Dermis blood vessel endothelial cell (primary cell): ENCODE measurements around the gene MFF. TPM values are rescaled to one million over a fixed set of nuclear protein-coding genes. Genes with fewer than 3 reads are reported as not detected.

Experiments used
- DNase-seq: peaks from one replicate; pipeline ENCODE4 v3.0.0; 2010
- total RNA-seq: library from RNA; depleted of rRNA; stranded (reverse); fragments of >200 nt; gene quantifications from 2 replicates; pipeline ENCODE4 v1.2.3, GENCODE V29; 2014

The MFF gene, protein sequence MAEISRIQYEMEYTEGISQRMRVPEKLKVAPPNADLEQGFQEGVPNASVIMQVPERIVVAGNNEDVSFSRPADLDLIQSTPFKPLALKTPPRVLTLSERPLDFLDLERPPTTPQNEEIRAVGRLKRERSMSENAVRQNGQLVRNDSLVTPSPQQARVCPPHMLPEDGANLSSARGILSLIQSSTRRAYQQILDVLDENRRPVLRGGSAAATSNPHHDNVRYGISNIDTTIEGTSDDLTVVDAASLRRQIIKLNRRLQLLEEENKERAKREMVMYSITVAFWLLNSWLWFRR
- 54.8 and 64.2 TPM in 2 replicates for total RNA-seq

DNA sequence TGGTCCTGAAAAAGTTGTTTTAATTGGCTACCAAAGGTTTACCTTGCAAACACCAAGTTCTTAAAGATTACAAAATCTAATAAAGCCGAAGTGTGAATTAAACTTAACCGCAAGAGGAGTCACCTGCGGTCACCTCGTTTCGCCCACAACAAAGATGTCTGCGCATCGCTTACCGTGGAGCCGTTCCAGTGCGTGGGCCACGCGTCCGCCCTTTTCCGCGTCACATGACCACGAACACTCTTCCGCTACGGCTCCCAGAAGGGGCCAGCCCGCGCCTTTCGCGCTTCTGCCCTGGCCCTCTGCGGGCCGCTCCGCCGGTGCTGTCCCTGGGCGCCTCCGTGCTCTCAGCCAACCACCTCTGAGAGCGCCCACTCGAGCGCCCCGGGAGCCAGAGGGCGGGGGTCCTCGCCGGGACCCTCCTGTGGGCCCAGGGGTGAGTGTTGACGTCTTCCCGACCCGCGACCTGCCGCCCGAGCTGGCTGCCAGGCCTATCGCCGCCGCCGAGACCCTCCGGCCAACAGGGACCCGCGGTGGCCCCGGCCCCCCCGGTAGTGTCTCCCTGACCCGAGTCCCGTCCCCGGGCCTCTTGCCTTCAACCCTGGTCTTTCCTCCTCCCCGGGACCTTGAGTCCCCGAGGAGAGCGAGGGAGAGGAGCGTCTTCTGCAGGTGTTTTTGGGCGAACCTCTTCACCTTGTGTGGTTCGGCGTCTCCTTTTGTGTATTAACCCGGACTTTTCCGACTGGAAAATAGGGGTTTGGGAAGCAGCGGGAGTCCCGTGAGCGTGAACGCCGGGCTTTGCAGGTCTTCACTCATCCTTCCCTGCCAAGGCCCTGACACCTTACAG, at the start of gene MFF:
MFF (plus strand) TSS at position 257 of the 844 bp plus-strand sequence. CDS start 5,415 bp downstream, outside the sequence.
- peak; percentile 96 for DNase-seq

DNA sequence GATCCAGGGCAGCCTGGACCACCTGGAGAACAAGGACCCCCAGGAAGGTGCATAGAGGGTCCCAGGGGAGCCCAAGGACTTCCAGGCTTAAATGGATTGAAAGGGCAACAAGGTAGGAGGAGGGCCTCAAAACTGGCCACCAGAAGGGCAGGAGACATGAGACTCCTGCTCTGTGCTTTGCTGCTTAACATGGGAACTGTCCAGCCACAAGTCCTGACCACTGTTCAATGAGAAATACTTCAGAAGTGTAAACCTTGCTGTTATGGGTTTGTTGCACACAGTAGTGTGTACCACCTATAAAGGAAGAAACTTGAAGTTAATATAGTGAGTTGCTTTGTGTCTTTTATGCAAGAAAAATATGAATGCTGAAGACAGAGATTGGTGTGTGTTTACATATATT, 44.2 kb upstream of the MFF start:
- no peak for DNase-seq

DNA sequence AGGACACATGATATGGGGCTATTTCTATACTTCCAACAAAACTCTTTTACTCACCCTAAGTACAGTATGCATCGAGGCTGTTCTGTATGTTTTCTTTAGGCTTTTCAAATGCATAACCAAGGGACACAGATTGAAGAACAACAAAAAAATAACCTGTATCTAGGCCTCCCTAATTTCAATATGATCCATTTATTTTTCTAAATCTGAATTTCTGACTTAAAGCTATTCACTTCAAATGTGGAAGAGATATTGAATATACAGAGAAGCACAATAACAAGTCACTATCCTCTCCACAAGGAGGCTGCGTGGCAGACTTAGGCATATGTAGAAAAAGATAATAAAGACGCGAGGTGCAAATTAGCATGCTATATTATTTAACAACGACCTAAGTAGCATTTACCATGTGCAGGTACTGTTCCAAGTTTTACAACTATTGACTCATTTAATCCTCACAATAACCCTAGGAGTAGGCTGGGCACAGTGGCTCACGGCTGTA, 39.3 kb upstream of the MFF start:
- no peak for DNase-seq

DNA sequence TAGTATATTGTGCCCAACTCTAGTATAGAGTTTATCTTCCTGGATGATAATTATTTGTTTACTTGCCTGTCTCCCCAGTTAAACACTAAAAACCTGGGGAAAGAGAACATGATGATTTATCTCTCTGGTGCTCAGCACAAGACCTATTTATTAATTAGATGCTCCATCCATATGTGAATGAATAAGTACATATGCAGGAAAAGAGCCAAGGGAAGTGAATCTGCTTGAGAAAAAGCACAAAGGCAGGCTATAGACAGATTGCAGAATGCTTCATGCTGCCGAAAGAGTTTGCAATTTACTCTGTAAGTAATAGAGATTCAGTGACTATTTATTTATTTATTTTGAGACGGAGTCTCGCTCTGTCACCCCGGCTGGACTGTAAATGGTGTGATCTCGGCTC, 37.3 kb upstream of the MFF start:
- no peak for DNase-seq

DNA sequence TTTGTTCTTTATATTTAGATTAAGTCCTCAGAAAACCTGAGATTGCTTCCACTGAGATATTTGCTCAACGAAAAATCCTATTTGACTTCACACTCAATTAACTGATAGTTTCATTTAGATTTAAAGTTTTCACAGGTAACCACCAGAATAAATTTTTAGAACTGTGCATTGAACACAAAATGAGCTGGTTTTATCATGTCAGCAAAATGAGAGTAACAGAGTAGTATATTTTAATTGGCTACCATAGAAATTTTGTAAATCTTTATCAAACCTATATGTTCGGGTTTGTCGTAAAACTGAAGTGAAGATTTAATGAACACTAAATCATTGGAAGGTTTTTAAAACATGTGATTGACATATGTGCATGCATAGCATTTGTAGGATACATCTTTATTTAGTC, 32.7 kb upstream of the MFF start:
- no peak for DNase-seq

DNA sequence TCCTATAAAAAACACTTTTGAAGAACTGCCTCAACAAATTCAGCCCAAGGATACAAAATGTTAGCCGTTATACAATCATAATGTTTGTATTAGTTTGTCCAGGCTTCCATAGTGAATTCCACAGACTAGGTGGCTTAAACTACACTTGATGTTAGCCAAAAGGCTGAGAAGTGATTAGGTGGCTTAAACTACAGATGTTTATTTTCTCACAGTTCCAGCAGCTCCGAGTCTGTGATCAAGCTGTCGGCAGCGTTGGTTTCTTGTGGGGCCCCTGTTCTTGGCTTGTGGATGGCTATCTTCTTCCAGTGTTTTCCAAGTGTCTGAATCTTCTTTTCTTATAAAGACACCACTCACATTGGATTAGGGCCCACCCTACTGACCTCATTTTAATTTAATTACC, 31.5 kb upstream of the MFF start:
- DNase-seq = no peak

DNA sequence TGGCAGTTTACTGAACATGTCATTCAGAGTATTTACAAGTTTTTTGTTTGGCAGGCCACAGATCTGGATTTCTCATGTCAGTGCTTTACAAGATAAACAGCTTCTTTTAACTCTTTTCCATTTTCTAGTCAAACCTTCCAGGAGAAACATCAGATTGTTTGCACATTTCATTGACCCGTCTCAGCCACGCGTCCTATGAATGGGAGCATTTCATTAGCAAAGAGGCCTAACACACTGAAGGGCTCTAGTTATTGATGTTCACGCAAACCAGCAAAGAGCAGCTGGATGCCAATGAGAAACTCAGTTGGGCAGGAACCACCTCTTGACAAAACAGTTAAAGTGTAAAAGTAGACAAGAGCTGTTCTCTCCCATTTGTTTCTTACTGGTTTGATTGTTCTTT, 29.2 kb upstream of the MFF start:
- no peak for DNase-seq

DNA sequence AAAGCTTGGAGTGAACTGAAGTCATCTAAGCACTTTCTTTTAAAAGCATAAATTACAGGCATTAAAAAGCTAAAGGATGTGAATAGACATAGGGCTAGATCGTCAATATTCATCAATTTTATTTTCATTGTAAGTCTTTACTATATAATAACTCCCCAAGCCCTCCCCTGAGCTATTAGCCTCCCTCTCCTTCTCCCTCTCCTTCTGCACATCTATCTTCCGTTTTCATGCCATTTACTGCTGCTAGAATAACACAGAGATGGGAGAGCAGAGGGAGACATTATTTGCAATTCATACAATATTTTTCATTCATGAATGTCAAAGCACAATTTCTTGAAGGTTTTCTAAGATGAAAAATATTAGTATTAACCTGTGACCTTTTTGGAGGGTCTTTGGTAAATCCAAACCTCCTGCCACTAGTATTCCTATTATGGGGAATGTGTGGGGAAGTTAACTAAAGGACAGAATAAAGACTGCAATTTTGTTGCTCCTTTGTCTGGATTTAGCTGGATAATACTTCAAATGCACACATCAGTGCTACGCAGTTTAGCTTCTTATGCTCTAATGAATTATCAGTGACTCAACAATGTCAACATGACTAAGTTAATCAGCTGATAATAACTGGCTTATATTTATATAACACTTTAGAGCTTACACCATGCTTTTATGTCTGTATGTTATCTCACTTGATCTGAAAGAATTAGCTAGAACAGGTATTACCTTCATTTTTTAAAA, 28.2 kb upstream of the MFF start:
- no peak for DNase-seq

DNA sequence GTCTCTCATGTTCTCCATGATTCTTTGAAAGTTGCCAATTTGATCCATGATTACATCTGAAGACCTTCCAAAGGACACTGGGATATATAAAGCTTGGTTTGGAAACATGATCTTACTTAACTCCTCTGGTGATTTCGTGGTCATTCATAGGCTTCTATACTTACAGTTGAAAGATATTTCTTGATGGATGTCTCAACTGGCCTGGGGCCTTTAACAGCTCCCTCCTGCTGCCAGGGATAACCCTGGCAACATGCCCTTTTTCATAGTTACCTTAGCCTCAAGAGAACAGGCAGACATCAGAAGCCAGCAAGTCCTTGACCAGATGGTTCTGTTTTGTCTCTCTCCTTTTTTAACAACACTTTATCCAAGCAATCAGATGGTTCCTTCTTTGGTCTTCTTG, 23.5 kb upstream of the MFF start:
- DNase-seq = no peak

DNA sequence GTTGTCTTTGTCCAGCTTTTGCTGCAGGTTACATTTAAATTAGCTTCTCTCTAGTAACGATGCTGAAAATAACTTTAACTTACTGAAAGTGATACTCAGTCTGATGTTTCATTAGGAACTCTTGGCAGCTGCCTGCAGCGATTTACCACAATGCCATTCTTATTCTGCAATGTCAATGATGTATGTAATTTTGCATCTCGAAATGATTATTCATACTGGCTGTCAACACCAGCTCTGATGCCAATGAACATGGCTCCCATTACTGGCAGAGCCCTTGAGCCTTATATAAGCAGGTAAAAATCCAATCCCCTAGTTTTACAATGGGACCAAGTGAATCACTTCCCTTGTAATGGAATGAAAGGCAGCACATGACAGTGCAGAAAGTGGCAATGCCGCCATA, 16.3 kb upstream of the MFF start:
- DNase-seq = no peak

DNA sequence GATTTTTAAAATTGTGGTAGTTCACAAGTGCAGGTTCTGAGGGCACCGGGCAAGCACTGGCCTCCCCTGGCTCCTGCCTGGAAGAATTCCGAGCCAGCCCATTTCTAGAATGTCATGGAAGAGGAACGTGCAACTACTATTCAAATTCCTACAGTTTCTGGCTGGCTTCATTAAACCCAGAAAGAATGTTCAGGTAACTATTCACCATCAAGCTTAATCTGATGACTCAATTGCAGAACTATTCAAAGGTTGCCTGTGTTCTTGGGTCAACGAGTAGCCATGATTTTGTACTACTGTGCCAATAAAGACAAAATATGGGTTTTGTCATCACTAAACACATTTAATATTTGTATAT, 14.3 kb upstream of the MFF start:
- no peak for DNase-seq

DNA sequence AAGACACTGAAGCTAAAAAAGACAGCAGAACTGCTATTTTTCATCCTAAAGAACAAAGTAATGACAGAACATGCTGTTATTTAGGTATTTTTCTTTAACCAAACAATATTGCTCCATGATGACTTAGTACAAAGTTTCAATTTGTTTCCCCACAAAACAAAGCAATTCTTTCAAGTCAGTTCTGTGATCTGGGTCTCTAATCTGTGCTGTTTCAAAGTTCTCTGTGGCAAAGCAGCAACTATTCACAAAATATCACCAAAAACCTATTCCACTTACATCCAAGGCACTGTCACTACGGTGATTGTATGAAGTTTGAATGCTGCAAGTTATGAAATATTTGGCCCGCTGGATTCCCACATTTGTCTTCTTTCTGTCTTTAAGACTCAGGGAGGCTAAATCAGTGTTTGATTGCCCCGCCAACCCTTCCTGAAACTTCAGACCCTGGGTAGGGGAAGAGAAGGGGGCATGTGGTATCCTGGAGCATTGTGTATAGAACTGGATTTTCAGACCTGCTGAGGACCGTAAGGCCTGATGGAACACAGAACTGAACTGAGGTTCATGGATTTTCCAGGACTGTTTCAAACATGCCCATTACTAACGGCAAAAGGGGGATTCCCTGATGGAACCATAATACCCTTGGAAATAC, 13.1 kb upstream of the MFF start:
- DNase-seq = no peak

DNA sequence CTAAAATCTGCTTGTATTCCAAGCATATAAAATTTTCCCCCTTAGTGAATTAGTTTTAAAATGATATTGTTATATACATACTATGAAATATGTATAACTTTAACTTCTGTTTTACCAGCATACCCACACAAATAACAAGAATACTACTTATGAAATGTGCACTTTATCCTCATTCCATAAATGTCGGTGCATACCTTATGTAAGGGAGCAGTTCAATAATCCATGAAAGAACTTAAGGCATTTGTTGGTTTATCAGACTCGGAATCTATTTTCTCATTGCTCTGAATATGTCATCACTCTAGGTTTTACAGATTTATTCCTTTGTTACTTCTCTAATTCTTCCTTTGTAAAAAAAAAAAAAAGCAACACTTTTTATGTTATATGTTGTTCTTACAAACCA, 12.5 kb upstream of the MFF start:
- DNase-seq = no peak

DNA sequence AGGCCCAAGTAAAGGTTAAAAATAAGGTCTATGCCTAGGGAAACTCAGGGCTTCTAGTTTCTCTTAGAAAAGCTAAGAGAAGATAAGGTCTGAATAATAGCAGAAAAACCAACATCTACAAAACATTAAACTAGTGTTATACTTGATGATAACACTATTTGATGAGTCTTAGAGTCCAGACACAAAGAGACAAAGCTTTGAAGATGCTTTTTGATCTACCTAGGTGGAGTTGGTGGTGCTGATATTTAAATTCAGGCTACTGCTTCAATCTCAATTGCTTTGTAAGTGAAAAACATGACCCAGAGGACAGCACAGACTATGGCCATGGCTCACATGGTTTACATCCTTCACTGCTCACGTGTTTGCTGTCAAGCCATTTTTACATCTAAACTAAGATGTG, 11.7 kb upstream of the MFF start:
- DNase-seq = no peak

DNA sequence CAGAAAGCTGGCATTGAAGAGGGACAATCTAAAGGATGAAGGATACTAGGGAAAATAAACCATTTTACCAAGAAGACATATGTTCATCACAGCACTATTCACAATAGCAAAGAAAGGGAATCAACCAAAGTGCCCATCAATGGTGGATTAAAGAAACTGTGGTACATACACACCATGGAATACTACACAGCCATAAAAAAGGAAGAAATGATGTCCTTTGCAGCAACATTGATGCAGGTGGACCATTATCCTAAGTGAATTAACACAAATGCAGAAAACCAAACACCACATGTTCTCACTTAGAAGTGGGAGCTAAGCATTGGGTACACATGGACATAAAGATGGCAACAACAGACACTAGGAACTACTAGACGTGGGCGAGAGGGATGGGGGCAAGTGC, 7.2 kb upstream of the MFF start:
- DNase-seq = no peak

DNA sequence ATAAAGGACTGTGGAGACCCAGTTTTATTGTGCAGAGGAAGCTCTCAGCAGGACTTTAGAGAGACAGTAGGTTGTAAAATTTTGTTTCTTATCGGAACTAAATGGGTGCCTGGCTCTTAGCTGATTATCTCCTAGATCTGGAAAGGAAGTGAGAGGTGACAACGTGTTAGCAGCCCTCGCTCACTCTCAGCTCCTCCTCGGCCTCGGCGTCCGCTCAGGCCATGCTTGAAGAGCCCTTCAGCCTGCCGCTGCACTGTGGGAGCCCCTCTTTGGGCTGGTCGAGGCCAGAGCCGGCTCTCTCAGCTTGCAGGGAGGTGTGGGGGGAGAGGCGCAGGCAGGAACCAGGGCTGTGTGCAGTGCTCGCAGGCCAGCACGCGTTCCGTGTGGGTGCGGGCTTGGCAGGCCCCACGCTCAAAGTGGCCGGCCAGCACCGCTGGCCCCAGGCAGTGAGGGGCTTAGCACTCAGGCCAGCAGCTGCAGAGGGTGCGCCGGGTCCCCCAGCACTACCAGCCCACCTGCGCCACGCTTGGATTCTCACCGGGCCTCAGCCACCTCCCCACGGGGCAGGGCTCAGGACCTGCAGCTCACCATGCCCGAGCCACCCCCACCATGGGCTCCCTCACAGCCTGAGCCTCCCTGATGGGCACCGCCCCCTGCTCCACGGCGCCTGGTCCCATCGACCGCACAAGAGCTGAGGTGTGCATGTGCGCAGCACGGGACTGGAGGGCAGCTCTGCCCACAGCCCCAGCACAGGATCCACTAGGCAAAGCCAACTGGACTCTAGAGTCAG, 4.6 kb upstream of the MFF start:
- no peak for DNase-seq

DNA sequence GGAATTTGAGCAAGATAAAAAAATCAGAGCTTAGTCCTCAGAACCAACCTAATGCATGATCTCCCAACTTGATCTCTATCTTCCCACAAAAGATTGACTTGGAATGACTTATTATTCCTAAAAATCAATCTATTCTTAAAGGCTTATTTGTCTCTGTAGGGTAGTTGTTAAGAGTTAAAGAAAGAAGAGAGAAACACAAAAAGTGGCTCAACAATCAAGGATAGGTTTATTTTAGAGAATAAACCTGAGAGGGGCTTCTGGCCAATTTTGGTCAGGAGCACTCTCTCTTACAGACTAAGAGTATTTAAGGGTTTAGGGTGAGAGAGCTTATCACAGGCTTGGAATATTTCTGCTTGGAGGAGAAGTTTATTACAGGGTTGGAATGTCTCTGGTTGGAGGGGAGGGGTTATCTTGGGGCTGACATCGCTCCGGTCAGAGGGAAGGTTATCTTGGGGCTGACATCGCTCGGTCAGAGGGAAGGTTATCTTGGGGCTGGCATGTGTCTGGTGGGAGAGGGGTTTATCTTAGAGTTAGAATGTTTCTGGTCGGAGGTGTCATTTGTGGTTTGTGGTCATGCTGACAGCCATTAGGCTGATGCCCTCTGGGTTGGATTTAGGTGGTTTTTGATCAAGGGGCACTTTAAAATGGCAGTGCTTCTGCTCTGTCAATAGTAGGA, 2.4 kb upstream of the MFF start:
- DNase-seq = no peak

DNA sequence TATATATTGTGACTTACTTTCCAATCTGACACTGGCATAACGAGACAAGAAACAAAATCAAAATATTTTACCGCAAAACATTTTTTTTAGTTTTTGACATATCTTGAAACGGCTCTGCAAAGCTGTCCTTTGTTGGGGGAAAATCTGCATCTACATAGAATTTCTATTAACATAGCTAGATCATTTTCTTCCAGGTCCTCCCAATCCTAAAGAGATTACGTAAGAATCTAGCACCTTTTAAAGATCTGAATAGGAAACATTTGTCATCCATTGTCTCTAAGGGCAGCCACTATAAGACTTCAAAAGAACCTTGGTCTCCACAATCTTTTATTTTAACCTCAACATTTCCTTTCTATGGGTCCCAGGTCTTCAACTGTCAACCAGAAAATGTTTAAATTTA, 1.2 kb upstream of the MFF start:
- DNase-seq = no peak

DNA sequence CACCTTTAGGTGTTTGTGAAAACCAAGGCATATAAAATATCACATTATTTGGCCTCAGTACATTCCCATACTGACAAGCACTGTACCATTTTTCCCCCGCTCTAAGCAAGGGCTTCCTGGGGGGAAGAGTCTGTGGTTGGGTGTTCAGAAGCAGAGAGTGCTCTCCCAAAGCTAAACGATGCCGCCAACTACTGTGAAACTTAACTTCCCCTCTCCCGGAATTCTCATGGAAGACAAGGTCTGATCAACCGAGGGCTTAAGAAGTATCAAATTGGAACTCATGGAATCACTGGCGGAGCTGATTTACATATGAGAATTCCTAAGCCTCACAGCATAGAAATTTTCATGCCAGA, 433 bp upstream of the MFF start:
- no peak for DNase-seq

DNA sequence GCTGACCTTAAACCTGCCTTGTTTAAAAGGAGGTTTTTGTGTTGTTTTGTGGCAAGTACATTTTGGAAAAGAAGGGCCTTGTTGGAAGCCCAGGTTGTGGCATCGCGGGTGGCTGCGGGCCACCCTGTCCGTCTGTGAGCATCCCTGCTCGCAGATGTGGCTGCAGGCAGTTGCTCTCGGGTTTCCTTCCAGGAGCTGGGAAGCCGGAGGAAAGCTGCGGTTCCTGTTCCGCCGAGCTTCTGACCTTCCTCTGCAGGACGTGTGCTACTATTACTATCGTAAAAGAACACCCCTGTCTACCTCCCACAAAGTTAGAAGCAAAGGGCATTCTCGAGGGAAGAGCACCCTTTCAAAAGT, 766 bp downstream of the MFF start:
- peak; percentile 60 for DNase-seq

DNA sequence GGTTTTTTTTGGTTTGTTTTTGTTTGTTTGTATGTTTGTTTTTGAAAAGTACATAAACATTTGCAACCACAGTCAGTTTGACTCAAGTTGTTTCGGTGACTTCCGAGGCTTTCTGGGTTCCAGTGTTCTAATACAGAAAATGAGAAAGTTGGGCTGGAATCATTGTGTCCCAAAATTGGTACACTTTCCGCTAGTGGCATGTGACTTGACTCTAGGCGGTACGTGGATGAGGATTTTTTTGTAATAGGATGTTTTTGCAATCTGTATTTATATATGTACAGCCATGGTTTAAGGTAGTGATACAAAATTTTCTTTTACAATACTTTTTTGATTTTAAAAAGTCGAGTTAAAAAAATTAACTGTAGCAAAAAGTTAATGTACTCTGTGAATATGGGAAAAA, 1.7 kb downstream of the MFF start:
- DNase-seq = no peak

DNA sequence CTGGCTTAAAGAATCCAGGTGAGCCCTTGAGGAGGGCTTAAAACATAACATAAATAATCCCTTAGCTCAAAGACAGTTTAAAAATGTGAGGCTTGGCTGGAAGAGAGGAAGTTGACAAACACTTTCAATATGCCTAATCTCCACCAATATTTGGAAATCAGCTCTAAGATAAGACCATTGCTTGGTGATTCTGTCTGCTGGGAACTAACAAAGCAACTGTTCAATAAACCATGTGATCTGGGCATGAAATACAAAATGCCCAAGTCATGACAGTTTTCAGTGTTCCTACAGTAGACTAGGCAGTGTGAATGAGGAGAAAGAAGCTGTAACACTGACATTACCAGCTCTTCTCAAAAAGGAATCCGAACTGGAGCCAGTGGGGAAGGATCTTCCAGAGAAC, 10.7 kb downstream of the MFF start:
- DNase-seq = no peak
